ENCODE data around the gene ATP8B3.

The ATP8B3 gene

DNA sequence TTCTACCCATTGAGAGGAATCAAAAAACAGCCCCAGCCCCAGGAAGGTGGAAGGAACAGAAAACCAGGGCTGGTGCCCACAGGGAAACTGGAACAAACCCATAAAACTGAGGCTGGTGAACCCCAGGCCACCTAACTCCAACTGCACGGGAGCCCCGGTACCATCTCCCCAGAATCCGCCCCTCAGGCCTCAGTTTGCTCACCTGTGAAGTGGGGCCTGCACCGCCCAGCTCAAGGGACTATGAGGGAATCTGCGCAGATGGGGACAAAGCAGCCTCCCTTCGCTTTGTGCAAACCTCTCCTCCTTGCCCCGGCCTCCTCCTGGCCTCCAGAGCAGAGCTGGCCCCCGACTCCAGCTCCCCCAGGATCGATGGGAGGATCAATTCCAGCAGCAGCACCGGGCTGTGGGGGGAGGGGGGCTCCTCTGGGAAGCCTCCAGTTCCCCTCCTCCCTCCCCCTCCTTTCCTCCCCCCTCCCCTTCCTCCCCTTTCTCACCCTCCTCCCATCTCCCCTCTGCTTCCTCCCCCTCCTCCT, 67.9 kb downstream of the ATP8B3 start:
- no peak for DNase-seq

DNA sequence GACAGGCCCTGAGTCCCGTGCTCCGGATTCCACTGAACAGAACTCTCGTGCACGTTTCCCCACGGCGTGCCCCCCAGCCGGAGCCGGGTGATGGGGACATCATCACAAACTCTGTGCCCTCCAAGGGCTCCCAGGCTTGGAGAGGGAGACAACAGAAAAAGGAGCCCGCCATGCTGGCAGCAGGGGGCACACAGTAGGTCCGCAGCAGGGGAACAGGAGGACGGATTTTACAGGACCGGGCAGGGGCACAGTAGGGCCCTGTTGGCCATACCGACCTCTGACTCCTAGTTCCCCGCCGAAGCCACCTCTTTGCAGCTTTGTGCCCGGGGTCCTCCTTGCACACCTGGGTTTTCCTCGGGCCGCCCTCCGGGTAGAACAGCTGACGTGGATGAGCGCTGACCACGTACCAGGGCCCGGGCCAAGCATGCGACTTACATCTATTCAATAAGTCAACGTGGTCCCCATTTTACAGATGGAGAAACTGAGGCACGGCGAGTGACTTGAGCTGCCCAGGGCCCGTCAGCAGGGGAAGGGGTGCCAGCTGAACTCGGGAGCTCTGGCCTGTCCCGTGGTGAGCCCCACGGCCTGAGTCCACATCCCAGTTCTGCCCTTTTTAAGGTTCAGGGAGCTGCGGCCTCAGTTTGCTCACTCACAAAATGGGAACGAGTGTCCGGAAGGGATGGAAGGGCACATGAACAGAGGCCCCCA, 68.9 kb downstream of the ATP8B3 start:
- no peak for DNase-seq

DNA sequence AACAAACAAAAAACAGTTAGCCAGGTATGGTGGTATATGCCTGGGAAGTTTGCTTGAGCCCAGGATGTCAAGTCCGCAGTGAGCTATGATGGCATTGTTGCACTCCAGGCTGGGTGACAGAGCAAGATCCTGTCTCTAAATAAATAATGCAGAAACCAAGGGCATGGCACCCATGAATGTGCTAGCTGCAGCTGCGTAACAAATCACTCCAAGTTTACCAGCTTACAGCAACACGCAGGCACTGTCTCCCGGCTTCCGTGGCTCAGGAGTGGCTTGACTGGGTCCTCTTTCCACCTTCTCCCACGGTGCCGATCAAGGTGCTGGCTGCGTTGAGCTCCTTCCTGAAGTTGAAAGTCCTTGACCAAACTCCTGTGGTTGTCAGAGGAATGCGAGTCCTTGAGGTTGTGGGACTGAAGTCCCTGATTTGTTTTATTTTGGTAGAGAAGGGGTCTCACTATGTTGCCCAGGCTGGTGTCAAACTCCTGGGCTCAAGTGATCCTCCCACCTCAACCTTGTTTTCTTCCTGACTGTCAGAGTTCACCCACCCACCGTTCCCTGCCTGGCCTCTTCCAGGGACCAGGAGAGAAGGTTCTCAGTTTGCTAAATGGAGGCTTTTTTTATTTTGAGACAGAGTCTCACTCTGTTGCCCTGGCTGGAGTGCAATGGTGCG, 72.0 kb downstream of the ATP8B3 start:
- no peak for DNase-seq

DNA sequence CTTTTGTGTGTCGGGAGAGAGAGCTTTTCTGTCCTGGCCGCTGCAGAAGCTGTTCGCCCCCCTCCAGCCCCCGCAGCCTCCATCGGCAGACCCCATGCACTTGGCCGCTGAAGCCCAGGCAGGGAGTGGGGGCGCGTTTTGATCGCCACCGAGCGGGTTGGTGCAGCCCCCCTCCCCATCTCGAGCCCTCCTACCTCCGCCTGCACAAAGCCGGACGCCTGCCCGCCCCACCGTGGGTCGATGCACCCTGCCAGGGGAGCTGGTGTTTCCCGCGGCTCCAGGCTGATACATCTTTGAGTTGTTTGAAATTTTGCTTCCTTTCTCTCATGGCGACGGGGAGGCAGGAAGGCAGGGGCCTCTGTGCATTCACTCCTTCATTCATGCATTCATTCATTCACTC, 75.1 kb downstream of the ATP8B3 start:
- DNase-seq, result no peak

DNA sequence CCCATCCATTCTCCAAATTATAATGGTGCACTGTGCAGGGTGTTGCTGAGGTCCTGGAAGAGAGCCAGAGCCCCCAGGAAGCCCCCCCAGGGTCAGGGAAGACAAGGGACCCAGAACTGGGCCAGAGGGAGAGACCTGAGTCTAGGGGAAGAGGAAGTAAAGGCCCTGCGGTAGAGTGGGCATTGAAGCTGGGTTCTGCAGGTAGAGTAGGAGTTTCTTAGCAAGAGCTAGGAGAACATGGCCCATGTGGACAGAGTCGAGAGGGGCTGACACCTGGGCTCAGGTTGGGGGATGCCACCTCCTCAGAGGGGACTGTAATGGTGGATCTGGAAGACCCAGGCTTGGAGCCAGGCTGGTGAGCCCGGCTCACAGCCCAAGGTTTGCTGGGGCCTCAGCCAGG, 75.8 kb downstream of the ATP8B3 start:
- no peak for DNase-seq

DNA sequence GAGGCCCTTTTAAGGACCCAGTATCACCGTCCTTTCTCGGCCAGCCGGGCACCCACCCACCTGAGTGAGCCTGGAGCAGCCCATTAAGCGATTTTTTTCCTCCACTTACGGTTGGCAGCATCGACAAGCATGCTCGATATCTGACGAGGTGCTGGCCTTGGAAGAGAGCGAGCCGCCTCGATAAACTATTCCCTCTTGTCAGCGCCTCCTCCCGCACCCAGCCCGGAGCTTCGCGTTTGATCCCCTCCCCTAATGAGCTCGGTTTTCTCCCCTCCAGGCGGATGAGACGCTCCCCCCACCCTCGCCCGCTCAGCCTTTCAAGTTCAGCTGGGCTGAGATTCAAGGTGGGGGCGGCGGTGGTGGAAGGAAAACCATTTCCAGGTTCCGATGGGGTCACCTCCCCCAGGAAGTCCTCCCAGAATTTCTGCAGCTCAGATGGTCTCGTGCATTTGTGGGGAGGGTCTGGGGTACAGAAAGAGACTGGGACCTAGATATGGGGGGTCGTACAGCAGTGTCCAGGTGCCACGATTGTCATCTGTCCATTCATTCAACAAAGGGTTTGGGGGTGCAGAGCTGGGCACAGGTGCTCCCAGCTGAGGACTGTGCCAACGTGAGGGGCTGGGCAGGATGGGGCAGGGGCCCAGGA, 77.6 kb downstream of the ATP8B3 start:
- no peak for DNase-seq
